ENCODE results near the gene LHX3. TPM values are rescaled to one million over a fixed set of nuclear protein-coding genes. Genes with fewer than 3 reads are reported as not detected.

The LHX3 gene
- total and polyA plus RNA-seq, 3 experiments from 2014 or later = not detected

DNA sequence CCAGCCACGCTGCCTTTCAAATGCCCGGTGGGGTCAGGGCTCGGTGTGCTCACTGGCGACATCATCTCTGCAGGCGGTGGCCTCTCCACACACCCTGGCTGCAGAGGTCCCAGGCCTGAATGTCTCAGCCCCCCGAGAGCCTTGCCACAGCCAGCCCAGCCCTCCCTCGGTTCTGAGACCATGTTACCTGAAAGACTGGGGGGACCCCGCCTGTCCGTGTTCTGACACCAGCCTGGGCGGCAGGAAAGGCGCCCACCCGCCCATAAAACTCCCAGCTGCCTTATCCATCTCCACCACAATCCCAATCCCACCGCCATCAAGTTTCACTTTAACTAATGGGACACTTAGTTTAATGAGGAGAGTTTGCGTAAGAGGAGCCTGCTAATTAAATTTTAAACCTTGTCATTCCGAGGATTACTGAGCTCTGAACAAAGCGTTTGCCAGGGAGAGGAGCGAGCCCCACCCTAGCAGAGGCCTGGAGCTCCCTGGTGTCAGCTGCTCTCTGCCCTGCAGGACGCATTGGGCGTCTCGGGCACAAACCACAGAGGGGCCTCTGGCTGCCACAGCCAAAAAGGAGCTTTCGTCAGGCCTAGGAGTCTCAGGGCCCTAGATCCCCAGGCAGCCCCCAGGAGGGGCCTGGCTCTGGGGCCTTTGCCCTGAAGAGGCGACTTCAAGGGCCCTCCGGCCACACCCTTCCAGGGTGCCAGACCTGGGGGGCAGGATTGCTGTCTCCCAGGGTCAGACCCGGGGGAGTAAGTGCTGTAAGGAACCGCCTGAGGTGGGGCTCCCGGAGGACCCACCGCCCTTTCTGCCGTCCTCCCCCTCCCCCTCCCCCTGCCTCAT is 15.3 kb downstream of the LHX3 start:
- no peaks in the 10 kb centered on the region for H3K4me1 ChIP-seq (ENCODE audit: insufficient read depth, low read length)
- H3K36me3 Mint-ChIP-seq = no peaks in the 10 kb centered on the region
- peaks cover 0 to 2% (median 0%) of the 10 kb centered on the region in 5 donors for H3K9me3 Mint-ChIP-seq
- no peaks in the 10 kb centered on the region for H3K36me3 ChIP-seq (ENCODE audit: insufficient read depth, low read length)
- ChIA-PET POLR2A (no interaction called here), CTCF (no interaction called here)
- H3K27ac Mint-ChIP-seq = no peak overlapping the region
- H3K4me3 ChIP-seq (ENCODE audit: low read length) = no peak overlapping the region
- H3K27me3 ChIP-seq (ENCODE audit: insufficient read depth, low read length, poor library complexity, severe bottlenecking) = peaks cover 11% of the 10 kb centered on the region
- no peak for DNase-seq
- H3K27ac ChIP-seq (ENCODE audit: low read depth, low read length) = no peak overlapping the region
- no peaks in the 10 kb centered on the region for H3K4me1 Mint-ChIP-seq
- peaks cover 18 to 50% of the 10 kb centered on the region in 2 donors for H3K27me3 Mint-ChIP-seq
- H3K4me3 Mint-ChIP-seq = no peak overlapping the region
- H3K9me3 ChIP-seq (ENCODE audit: low read length) = no peaks in the 10 kb centered on the region

DNA sequence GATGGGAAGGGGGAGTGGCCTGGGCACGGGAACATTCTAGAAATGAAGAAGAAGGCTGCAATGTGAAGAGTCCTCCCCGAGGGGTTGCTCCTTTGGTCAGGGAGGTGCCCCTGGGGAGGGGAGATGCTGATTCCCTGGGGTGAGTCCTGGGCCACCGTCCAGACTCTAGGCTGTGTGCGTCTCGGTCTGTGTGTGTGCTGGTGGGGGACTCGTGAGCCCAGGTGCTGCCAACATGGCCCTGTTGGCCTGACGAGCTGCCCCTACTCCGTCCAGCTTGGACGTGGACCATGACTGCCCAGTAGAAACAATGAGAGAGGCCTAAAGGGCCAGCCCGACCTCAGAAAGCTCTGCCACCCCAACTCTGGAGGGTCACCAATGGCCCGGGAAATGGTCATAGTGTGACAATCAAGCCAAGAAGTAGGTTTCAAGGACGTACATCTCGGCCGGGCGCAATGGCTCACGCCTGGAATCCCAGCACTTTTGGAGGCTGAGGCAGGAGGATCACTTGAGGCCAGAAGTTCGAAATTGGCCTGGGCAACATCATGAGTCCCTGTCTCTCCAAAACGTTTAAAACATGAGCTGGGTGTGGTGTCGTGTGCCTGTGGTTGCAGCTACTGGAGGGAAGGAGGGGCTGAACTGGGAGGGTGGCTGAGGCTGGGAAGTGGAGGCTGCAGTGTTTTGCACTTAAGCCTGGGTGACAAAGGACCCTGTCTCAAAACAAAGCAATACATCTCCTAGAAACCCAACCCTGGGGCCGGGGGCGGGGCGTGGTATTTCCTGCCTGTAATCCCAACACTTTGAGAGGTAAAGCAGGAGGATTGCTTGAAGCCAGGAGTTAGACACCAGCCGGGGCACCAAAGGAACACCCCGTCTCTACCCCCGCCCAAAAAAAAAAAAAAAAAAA is 17.0 kb downstream of the LHX3 start:
- Histone ChIP-seq H3K4me3 (ENCODE audit: low read length) (no peak overlapping the region), H3K27me3 (ENCODE audit: insufficient read depth, low read length, poor library complexity, severe bottlenecking) (peaks cover 11% of the 10 kb centered on the region), H3K27ac (ENCODE audit: low read depth, low read length) (no peak overlapping the region), H3K36me3 (ENCODE audit: insufficient read depth, low read length) (no peaks in the 10 kb centered on the region), H3K9me3 (ENCODE audit: low read length) (no peaks in the 10 kb centered on the region), H3K4me1 (ENCODE audit: insufficient read depth, low read length) (no peaks in the 10 kb centered on the region)
- Mint-ChIP-seq H3K27ac (no peak overlapping the region), H3K4me3 (no peak overlapping the region), H3K27me3 (peaks cover 18 to 52% of the 10 kb centered on the region in 2 donors), H3K9me3 (peaks cover 0 to 2% (median 0%) of the 10 kb centered on the region in 5 donors), H3K36me3 (no peaks in the 10 kb centered on the region), H3K4me1 (no peaks in the 10 kb centered on the region)
- no peak for DNase-seq
- ChIA-PET CTCF (interaction anchor here (0.5 kb wide), 1 partner anchor 720 kb away, joined by 3 read pairs; no protein-coding TSS in a partner anchor), POLR2A (no interaction called here)

DNA sequence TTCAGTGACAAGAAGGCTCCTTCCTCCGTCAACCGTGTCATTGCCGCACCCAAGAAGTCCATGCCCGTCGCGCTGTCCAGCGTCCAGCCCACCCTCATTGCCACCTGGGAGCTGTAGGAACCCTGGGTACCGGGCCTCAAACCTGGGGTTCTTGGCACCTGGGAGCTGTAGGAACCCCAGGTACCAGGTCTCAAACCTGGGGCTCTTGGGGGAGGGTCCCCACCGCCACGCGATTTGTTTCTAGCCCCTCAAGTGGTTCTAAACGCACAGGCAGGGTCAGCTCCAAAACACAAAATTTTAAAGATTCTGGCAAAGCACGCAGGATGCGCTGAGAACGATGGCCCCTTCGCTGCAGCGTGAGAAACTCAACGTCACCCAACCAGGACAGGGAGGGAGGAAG is 17.7 kb downstream of the LHX3 start:
- H3K4me1 Mint-ChIP-seq = no peaks in the 10 kb centered on the region
- Histone ChIP-seq H3K27ac (ENCODE audit: low read depth, low read length) (no peak overlapping the region), H3K9me3 (ENCODE audit: low read length) (no peaks in the 10 kb centered on the region), H3K27me3 (ENCODE audit: insufficient read depth, low read length, poor library complexity, severe bottlenecking) (peaks cover 10% of the 10 kb centered on the region), H3K36me3 (ENCODE audit: insufficient read depth, low read length) (no peaks in the 10 kb centered on the region), H3K4me1 (ENCODE audit: insufficient read depth, low read length) (no peaks in the 10 kb centered on the region), H3K4me3 (ENCODE audit: low read length) (no peak overlapping the region)
- POLR2A ChIA-PET = no interaction called here
- H3K27me3 Mint-ChIP-seq = peaks cover 18 to 55% of the 10 kb centered on the region in 2 donors
- no peak overlapping the region for H3K4me3 Mint-ChIP-seq
- peaks cover 0 to 2% (median 0%) of the 10 kb centered on the region in 5 donors for H3K9me3 Mint-ChIP-seq
- no peak for DNase-seq
- H3K36me3 Mint-ChIP-seq = no peaks in the 10 kb centered on the region
- CTCF ChIA-PET = no interaction called here
- H3K27ac Mint-ChIP-seq = no peak overlapping the region

DNA sequence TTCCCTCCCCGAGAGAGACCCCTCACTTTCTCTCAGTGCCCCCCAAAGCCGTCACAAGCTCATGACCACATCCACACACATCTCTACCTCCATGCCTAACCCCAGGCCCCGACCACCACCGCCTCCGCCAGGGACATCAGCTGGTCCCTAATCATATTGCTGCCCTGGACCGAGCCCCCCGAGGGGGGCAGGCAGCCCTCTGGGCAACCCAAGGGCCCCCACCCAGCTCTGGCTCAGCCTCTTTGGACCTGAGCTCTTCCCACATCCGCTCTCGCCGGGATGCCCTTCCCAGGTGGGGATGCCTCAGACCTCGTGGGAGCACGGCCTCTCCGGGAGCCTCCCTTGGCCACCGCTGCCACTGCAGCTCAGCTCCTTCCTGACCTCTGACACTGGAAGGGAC is 18.5 kb downstream of the LHX3 start:
- ChIA-PET CTCF (no interaction called here), POLR2A (no interaction called here)
- DNase-seq = no peak
- H3K9me3 Mint-ChIP-seq = peaks cover 0 to 2% (median 0%) of the 10 kb centered on the region in 5 donors
- Histone ChIP-seq H3K27ac (ENCODE audit: low read depth, low read length) (no peak overlapping the region), H3K9me3 (ENCODE audit: low read length) (no peaks in the 10 kb centered on the region), H3K36me3 (ENCODE audit: insufficient read depth, low read length) (no peaks in the 10 kb centered on the region), H3K4me3 (ENCODE audit: low read length) (no peak overlapping the region), H3K4me1 (ENCODE audit: insufficient read depth, low read length) (no peaks in the 10 kb centered on the region), H3K27me3 (ENCODE audit: insufficient read depth, low read length, poor library complexity, severe bottlenecking) (peaks cover 6% of the 10 kb centered on the region)
- no peaks in the 10 kb centered on the region for H3K4me1 Mint-ChIP-seq
- H3K27ac Mint-ChIP-seq = no peak overlapping the region
- H3K36me3 Mint-ChIP-seq = no peaks in the 10 kb centered on the region
- no peak overlapping the region for H3K4me3 Mint-ChIP-seq
- peaks cover 18 to 53% of the 10 kb centered on the region in 2 donors for H3K27me3 Mint-ChIP-seq

DNA sequence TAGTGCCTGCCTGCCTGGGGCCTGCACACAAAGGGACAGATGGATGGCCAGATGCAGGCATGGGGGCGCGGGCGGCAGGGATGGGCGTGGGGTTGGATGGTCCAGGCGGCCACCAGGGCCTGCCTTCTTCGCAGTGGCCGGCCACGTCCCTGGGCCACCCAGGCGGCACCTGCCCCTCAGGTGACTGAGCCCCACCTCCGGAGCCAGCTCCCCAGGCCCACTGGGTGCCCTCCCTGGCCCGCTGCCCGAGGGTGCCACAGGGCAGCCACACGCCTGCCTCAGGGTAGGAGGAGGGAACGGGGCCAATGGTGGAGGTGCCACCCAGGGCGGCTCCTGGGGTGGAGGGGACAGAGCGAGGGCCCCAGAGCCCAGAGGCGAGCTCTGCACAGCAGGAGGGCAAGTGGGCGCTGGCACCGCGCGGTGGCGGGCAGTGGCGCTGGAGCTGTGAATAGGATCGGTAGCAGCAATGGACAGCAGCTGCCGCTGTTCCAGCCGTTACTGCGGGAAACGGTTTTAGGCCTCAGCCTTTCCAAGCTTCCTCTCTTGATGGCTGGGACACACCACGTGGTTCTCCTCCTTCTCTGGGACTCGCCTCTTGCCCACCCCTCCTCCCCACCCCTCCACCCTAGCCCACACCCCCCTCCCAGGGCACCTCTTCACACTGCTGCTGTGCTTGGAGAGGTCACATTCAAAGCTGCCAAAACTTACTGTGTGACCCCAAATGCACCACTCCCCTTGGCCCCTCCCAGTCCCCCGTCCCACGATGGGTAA is 19.1 kb downstream of the LHX3 start:
- ChIA-PET CTCF (no interaction called here), POLR2A (no interaction called here)
- no peaks in the 10 kb centered on the region for H3K4me1 ChIP-seq (ENCODE audit: insufficient read depth, low read length)
- H3K4me3 ChIP-seq (ENCODE audit: low read length) = no peak overlapping the region
- H3K9me3 ChIP-seq (ENCODE audit: low read length) = no peaks in the 10 kb centered on the region
- Mint-ChIP-seq H3K9me3 (peaks cover 0 to 2% (median 0%) of the 10 kb centered on the region in 5 donors), H3K27me3 (peaks cover 18 to 51% of the 10 kb centered on the region in 2 donors), H3K4me1 (no peaks in the 10 kb centered on the region), H3K36me3 (no peaks in the 10 kb centered on the region), H3K27ac (no peak overlapping the region), H3K4me3 (no peak overlapping the region)
- H3K27me3 ChIP-seq (ENCODE audit: insufficient read depth, low read length, poor library complexity, severe bottlenecking) = peaks cover 6% of the 10 kb centered on the region
- H3K27ac ChIP-seq (ENCODE audit: low read depth, low read length) = no peak overlapping the region
- no peaks in the 10 kb centered on the region for H3K36me3 ChIP-seq (ENCODE audit: insufficient read depth, low read length)
- DNase-seq = no peak

DNA sequence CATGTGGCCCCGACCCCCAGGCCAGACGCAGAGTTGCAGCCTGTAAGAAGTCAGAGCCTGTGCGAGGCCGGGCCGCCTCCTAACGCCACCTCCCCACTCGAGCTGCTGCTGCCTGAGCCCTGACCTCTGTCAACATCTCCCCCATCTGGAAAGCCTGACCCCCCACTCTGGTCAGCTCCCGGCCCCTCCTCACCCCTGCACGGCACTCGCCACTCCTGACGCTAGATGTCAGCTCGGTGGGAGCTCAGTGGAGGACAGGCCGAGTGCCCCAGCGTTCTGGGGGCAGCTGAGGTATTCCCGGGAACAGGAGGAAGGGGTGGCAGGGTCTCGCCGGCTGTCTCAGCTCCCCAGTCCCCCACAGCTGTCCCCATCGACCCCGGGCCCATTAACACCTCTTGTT is 19.9 kb downstream of the LHX3 start:
- Histone ChIP-seq H3K27ac (ENCODE audit: low read depth, low read length) (no peak overlapping the region), H3K9me3 (ENCODE audit: low read length) (no peaks in the 10 kb centered on the region), H3K36me3 (ENCODE audit: insufficient read depth, low read length) (no peaks in the 10 kb centered on the region), H3K4me1 (ENCODE audit: insufficient read depth, low read length) (no peaks in the 10 kb centered on the region), H3K27me3 (ENCODE audit: insufficient read depth, low read length, poor library complexity, severe bottlenecking) (no peaks in the 10 kb centered on the region), H3K4me3 (ENCODE audit: low read length) (no peak overlapping the region)
- no peaks in the 10 kb centered on the region for H3K36me3 Mint-ChIP-seq
- POLR2A ChIA-PET = no interaction called here
- no peaks in the 10 kb centered on the region for H3K4me1 Mint-ChIP-seq
- peaks cover 0 to 2% (median 0%) of the 10 kb centered on the region in 5 donors for H3K9me3 Mint-ChIP-seq
- H3K27ac Mint-ChIP-seq = no peak overlapping the region
- H3K4me3 Mint-ChIP-seq = no peak overlapping the region
- peaks cover 18 to 47% of the 10 kb centered on the region in 2 donors for H3K27me3 Mint-ChIP-seq
- no peak for DNase-seq
- CTCF ChIA-PET = no interaction called here

DNA sequence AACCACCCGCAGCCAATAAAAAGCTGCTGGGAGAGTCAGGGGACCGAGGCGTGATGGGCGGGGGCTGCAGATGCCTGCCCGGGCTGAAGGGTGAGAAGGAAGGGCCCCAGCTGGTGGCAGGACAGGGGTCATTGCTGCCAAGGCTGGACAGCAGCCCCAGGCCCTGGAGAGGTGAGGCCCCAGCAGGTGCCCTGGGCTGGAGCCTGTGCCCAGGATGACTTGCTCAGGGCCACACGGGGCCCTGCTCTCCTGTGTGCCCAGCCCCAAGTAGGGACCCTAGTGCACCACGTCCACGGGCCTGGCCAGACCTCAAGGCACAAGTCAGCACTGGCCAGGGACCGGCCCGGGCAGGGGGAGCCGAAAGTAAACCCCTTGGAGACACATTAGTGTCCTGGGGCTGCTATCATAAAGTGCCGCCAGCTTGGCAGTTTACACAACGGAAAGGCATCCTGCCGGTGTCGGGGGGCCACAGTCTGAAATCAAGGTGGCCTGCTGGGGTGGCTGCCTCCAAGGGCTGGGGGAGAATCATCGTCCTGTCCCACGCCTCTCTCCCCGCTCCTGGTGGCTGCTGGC is 22.0 kb downstream of the LHX3 start:
- no peak for DNase-seq
- no peaks in the 10 kb centered on the region for H3K27me3 ChIP-seq (ENCODE audit: insufficient read depth, low read length, poor library complexity, severe bottlenecking)
- Mint-ChIP-seq H3K27ac (no peak overlapping the region), H3K36me3 (no peaks in the 10 kb centered on the region), H3K4me3 (no peak overlapping the region), H3K4me1 (no peaks in the 10 kb centered on the region), H3K9me3 (peaks cover 0 to 2% (median 0%) of the 10 kb centered on the region in 5 donors), H3K27me3 (peaks cover 10 to 43% of the 10 kb centered on the region in 2 donors)
- ChIA-PET POLR2A (no interaction called here), CTCF (interaction anchor here (1.6 kb wide), 1 partner anchor 12 kb away, joined by 3 read pairs; no protein-coding TSS in a partner anchor)
- no peaks in the 10 kb centered on the region for H3K4me1 ChIP-seq (ENCODE audit: insufficient read depth, low read length)
- no peaks in the 10 kb centered on the region for H3K36me3 ChIP-seq (ENCODE audit: insufficient read depth, low read length)
- no peak overlapping the region for H3K4me3 ChIP-seq (ENCODE audit: low read length)
- no peak overlapping the region for H3K27ac ChIP-seq (ENCODE audit: low read depth, low read length)
- H3K9me3 ChIP-seq (ENCODE audit: low read length) = no peaks in the 10 kb centered on the region

Measured in CD8-positive, alpha-beta memory T cell (primary cell).